SK-N-MC (cell line): ENCODE data around the gene FAM199X.

Experiments used
- EZH2 ChIP-seq: fragments of 200-600 bp; sonication (generic); IDR thresholded peaks from one replicate; pipeline ENCODE4 v1.6.1; 2017; ENCODE audit warnings: antibody characterized with exemption
- POLR2AphosphoS5 ChIP-seq: IDR thresholded peaks from 2 replicates; pipeline ENCODE4 v1.6.1; 2012; ENCODE audit warnings: mild to moderate bottlenecking, low read depth, low read length, borderline replicate concordance

DNA sequence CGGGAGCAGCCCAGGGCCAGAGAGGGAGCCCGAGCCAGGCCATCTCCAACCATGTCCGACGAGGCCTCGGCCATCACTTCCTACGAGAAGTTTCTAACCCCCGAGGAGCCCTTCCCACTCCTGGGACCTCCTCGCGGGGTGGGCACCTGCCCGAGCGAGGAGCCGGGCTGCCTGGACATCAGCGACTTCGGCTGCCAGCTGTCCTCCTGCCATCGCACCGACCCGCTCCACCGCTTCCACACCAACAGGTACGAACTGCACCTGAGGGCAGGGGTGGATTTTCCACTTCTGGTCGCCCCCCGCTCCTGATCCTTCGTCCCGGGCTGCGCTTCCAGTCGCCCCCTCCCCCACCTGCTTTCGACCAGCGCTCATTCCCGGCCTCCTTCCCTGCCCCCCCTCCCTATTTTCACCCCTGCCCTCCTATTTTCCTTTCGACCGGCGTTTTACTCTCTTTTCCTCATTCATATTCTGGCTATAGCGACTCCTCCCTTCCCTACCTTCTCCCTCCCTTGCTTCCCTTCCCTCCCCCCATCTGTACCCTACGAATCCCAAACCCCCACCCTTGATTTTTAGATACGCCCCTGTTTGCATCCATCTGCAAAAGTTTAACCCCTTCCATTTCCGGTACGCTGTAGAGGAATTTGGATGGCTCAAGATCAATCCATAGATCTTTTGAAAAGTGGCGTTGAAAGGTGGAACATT lies 633 bp downstream of the FAM199X start:
- TF ChIP-seq EZH2 (no peak), POLR2AphosphoS5 (no peak)
